K562 (cell line): Measurements from ENCODE around the gene GLI3. TPM values are rescaled to one million over a fixed set of nuclear protein-coding genes. Genes with fewer than 3 reads are reported as not detected.

Experiments used
- ATAC-seq: fragments of 200-7000 bp; cut with Tn5 transposase; 3 replicates; pipeline ENCODE4 v1.9.1; 2020; ENCODE audit warnings: moderate library complexity
- BruUV-seq: library from RNA; stranded (reverse); fragments of 400-500 nt; replicated peaks from 2 replicates; lab custom pipeline; 2021; lab: Mats Ljungman, UMichigan
- CTCF ChIA-PET: fragments of 300-600 bp; formaldehyde crosslinking; extraction: SDS; loops from one replicate; lab custom pipeline; 2021; ENCODE audit warnings: low intra/inter-chr PET ratio; lab: Yijun Ruan, JAX
- POLR2A ChIA-PET: fragments of 300-600, 350-650 bp; sonication (Branson Sonifier 250); formaldehyde crosslinking; extraction: SDS; loops from one replicate; lab custom pipeline; 2021; ENCODE audit warnings: antibody characterized with exemption, inconsistent platforms; lab: Yijun Ruan, JAX
- DNase-seq, 4 experiments: peaks; one replicate each; pipeline versions ENCODE4 v3.0.0 to v3.0.0-alpha.2; 2011 to 2018; ENCODE audit warnings: low spot score in 3 of 4, mixed read lengths in 3 of 4; ENCODE audit errors: extremely low read depth in 1 of 4
- FAIRE-seq: peaks from 2 replicates; lab custom pipeline; 2011; peaks lifted over from hg19 to GRCh38; lab: Jason Lieb, UNC
- H2AFZ ChIP-seq: 2 replicates; pipeline ENCODE4 v1.6.0; 2011; ENCODE audit warnings: low read depth, low read length, control low read depth, inconsistent platforms
- H3K27ac ChIP-seq: fragments of 200-600 bp; 3 replicates; pipeline ENCODE4 v1.8.0; 2011; ENCODE audit warnings: low read depth, mild to moderate bottlenecking, control low read depth, inconsistent platforms, low read length, moderate library complexity, mixed read lengths; ENCODE audit errors: extremely low read depth
- H3K27me3 ChIP-seq, 2 experiments: fragments of 300-600 bp in 1 of 2; 2 replicates in 1 of 2; 3 replicates in 1 of 2; pipeline versions ENCODE4 v1.6.0 to v1.8.0; 2011; ENCODE audit warnings: inconsistent platforms in 2 of 2, low read length in 2 of 2, mild to moderate bottlenecking in 1 of 2, mixed read lengths in 1 of 2, moderate library complexity in 1 of 2; ENCODE audit not compliant: control insufficient read depth in 2 of 2, insufficient read depth in 2 of 2
- H3K36me3 ChIP-seq: fragments of 300-600 bp; 3 replicates; pipeline ENCODE4 v1.8.0; 2011; ENCODE audit warnings: mild to moderate bottlenecking, low read length, inconsistent platforms; ENCODE audit not compliant: control insufficient read depth, insufficient read depth
- H3K4me1 ChIP-seq, 2 experiments: fragments of 200-600 bp in 1 of 2; replicated peaks in 1 of 2; 2 replicates in 1 of 2; 3 replicates in 1 of 2; pipeline versions ENCODE4 v1.5.1 to v1.8.0; 2011; ENCODE audit warnings: inconsistent platforms in 2 of 2, low read length in 2 of 2, mild to moderate bottlenecking in 1 of 2, mixed read lengths in 1 of 2, moderate library complexity in 1 of 2; ENCODE audit not compliant: control insufficient read depth in 2 of 2, insufficient read depth in 2 of 2
- H3K4me2 ChIP-seq: 2 replicates; pipeline ENCODE4 v1.6.1; 2011; ENCODE audit warnings: low read length, control low read depth, inconsistent platforms, mixed read lengths; ENCODE audit not compliant: insufficient read depth
- H3K4me3 ChIP-seq: fragments of 200-600 bp; sonication (generic), shearing (Covaris generic); 2 replicates; pipeline ENCODE4 v1.5.1; 2016; ENCODE audit warnings: control low read depth, inconsistent platforms
- H3K79me2 ChIP-seq: fragments of 200-600 bp; 3 replicates; pipeline ENCODE4 v1.8.0; 2011; ENCODE audit warnings: low read length, inconsistent platforms; ENCODE audit not compliant: control insufficient read depth, insufficient read depth
- H3K9ac ChIP-seq, 2 experiments: 2 replicates each; pipeline versions ENCODE4 v1.6.0 to v1.6.1; 2011; ENCODE audit warnings: low read depth in 2 of 2, low read length in 2 of 2, control low read depth in 1 of 2, inconsistent platforms in 1 of 2, mild to moderate bottlenecking in 1 of 2, mixed read lengths in 1 of 2; ENCODE audit not compliant: insufficient read depth in 1 of 2
- H3K9me1 ChIP-seq: one replicate; pipeline ENCODE4 v1.6.0; 2011; ENCODE audit warnings: inconsistent platforms, mild to moderate bottlenecking, low read length, moderate library complexity; ENCODE audit not compliant: control insufficient read depth, insufficient read depth
- H3K9me3 ChIP-seq: replicated peaks from 2 replicates; pipeline ENCODE4 v1.5.1; 2011; ENCODE audit warnings: low read depth, low read length, inconsistent platforms; ENCODE audit not compliant: control insufficient read depth, insufficient read depth
- H4K20me1 ChIP-seq: replicated peaks from 2 replicates; pipeline ENCODE4 v1.6.1; 2011; ENCODE audit warnings: low read length, inconsistent platforms, mixed read lengths; ENCODE audit not compliant: control insufficient read depth, insufficient read depth
- DEAF1 ChIP-seq: fragments of 450-650 bp; formaldehyde crosslinking; IDR thresholded peaks from 2 replicates; pipeline ENCODE4 v1.4.0; 2020; ENCODE audit warnings: mild to moderate bottlenecking, moderate library complexity
- HMG20B ChIP-seq: fragments of 250-450 bp; sonication (Bioruptor Pico); IDR thresholded peaks from 2 replicates; pipeline ENCODE4 v1.5.0; 2021; ENCODE audit warnings: mild to moderate bottlenecking
- THRAP3 ChIP-seq: fragments of 450-650 bp; IDR thresholded peaks from 2 replicates; pipeline ENCODE4 v1.6.1; 2016; ENCODE audit warnings: mild to moderate bottlenecking, inconsistent platforms, borderline replicate concordance
- ZBTB12 ChIP-seq: fragments of 250-450 bp; sonication (Bioruptor Pico); IDR thresholded peaks from 2 replicates; pipeline ENCODE4 v1.4.0; 2020
- ZC3H8 ChIP-seq: fragments of 450-650 bp; IDR thresholded peaks from 2 replicates; pipeline ENCODE4 v1.6.1; 2017
- ZNF324 ChIP-seq: fragments of 250-450 bp; sonication (Bioruptor Pico); IDR thresholded peaks from 2 replicates; pipeline ENCODE4 v1.4.0; 2020; ENCODE audit warnings: mild to moderate bottlenecking
- ZNF668 ChIP-seq: fragments of 250-450 bp; sonication (Bioruptor Pico); IDR thresholded peaks from 2 replicates; pipeline ENCODE4 v1.8.0; 2022; ENCODE audit warnings: mild to moderate bottlenecking, inconsistent platforms
- WGBS: fragments of 100-300 bp; shearing (Covaris generic); methylation state at CpG from one replicate; pipeline ENCODE4 v1.1.6; 2016; ENCODE audit warnings: low coverage, mixed read lengths; ENCODE audit not compliant: insufficient coverage; ENCODE audit errors: missing lambda C conversion rate; 5-methylcytosine and 5-hydroxymethylcytosine counted together
- in situ Hi-C: fragments of 300-500 bp; cut with MboI; formaldehyde crosslinking; loops from 4 replicates; pipeline ENCODE4 v1.15.0; 2018; ENCODE audit warnings: inconsistent platforms, mixed read lengths
- intact Hi-C: fragments of 100-400 bp; cut with micrococcal nuclease; formaldehyde crosslinking; loops from 2 replicates; pipeline ENCODE4 v1.14.2; 2022
- polyA plus RNA-seq, 8 experiments: library from polyadenylated mRNA; depleted of rRNA in 4 of 8; stranded (reverse) in 5 of 8; unstranded in 3 of 8; fragments of >200 nt; fragmentation: Nextera tagmentation in 2 of 8; fragmentation: Illumina TruSeq in 1 of 8; extraction: Ambion mirVana in 2 of 8; extraction: Trizol in 1 of 8; gene quantifications; 2 replicates each; pipeline versions ENCODE4 v1.2.1 to v1.2.3, GENCODE V29; 2011 to 2014; ENCODE audit warnings: inconsistent platforms in 1 of 8, missing spikeins in 1 of 8
- total RNA-seq, 7 experiments: library from RNA; depleted of rRNA in 6 of 7; stranded (reverse); fragments of >200 nt in 6 of 7; fragmentation: Illumina TruSeq in 2 of 7; extraction: Trizol in 2 of 7; gene quantifications; 2 replicates each; pipeline versions ENCODE4 v1.2.1 to v1.2.3, GENCODE V29; 2011 to 2021; ENCODE audit warnings: low replicate concordance in 1 of 7

Gene GLI3
- total and polyA plus RNA-seq, 9 of the 15 experiments (the other 6 are each of a cell fraction or from before 2014, with no cell fraction given), result 0.01 to 0.18 (median 0.07) TPM; not detected in 6

- POLR2A ChIA-PET, result interaction anchor here (0.7 to 1.8 kb wide), 3 partner anchors 8 to 239 kb away, joined by 3 to 5 read pairs (median 4); no protein-coding TSS in a partner anchor
- BruUV-seq, result no TSS peak
Measured at GRCh38 chr7:42096268-42096667, 140.7 kb downstream of the GLI3 start.

More at GRCh38 chr7:42096268-42096667, 140.7 kb downstream of the GLI3 start:
- 0% methylated on average over 8 of the region's 8 CpGs for WGBS
- TF ChIP-seq HMG20B (CRISPR knock-in tag) (no peak), DEAF1 (CRISPR knock-in tag) (no peak), ZNF324 (CRISPR knock-in tag) (no peak), ZNF668 (CRISPR knock-in tag) (no peak), ZC3H8 (no peak), ZBTB12 (CRISPR knock-in tag) (no peak), THRAP3 (no peak)
- no peaks in the 10 kb centered on the region for H3K9me1 ChIP-seq
- H4K20me1 ChIP-seq, result 0 out of 2 replicates have a peak, but pooled peaks cover 3% of the 10 kb centered on the region
- H3K4me3 ChIP-seq, result no peak overlapping the region
- H3K4me2 ChIP-seq, result no peak overlapping the region
- in situ Hi-C loops (no loop called here), intact Hi-C loops (no loop called here)
- no peaks in the 10 kb centered on the region for H3K9me3 ChIP-seq
- no peak overlapping the region for H3K9ac ChIP-seq
- no peaks in the 10 kb centered on the region for H3K79me2 ChIP-seq
- DNase-seq (no peak), ATAC-seq (no peak), FAIRE-seq (no peak)
- no peak overlapping the region for H2AFZ ChIP-seq
- no peaks in the 10 kb centered on the region for H3K36me3 ChIP-seq
- no peaks in the 10 kb centered on the region for H3K4me1 ChIP-seq
- H3K27ac ChIP-seq, result no peak overlapping the region
- peaks cover 0 to 12% of the 10 kb centered on the region in 2 experiments; a peak in 3 of 5 replicates for H3K27me3 ChIP-seq
- CTCF ChIA-PET, result no interaction called here
